Measurements from ENCODE around the gene LDLRAD4.

The LDLRAD4 gene

DNA sequence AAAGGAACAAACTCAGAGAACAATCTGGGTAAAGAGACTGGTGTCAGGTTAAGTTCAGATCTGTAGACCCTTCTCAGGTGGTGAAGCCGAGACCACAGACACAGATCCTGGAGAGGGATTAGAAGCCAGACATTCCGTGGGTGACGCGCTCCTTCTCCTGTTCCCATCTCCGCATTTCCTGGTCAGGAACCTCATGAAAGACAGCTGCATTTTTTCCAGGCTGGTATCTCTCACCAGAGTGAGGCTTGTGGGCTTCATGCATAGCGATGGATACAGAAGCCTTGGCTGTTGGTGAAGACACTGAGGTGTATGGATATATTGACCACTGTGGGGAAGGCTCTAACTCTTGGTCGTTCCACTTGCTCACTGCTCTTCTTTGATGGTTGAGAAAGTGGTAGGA is 355.2 kb downstream of the LDLRAD4 start:
- H3K79me2 ChIP-seq (ENCODE audit: insufficient read depth, low read length) = peaks cover 90% of the 10 kb centered on the region
- no peak for TF ChIP-seq EZH2 (IDR thresholded peaks at IDR 0.05; ENCODE audit: borderline replicate concordance, low read depth, low read length, severe bottlenecking)
- TF ChIP-seq, protein P1, sequence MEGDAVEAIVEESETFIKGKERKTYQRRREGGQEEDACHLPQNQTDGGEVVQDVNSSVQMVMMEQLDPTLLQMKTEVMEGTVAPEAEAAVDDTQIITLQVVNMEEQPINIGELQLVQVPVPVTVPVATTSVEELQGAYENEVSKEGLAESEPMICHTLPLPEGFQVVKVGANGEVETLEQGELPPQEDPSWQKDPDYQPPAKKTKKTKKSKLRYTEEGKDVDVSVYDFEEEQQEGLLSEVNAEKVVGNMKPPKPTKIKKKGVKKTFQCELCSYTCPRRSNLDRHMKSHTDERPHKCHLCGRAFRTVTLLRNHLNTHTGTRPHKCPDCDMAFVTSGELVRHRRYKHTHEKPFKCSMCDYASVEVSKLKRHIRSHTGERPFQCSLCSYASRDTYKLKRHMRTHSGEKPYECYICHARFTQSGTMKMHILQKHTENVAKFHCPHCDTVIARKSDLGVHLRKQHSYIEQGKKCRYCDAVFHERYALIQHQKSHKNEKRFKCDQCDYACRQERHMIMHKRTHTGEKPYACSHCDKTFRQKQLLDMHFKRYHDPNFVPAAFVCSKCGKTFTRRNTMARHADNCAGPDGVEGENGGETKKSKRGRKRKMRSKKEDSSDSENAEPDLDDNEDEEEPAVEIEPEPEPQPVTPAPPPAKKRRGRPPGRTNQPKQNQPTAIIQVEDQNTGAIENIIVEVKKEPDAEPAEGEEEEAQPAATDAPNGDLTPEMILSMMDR (IDR thresholded peaks at IDR 0.05; ENCODE audit: borderline replicate concordance, extremely low read depth, low read length, poor library complexity, severe bottlenecking) = no peak
- H3K4me3 ChIP-seq (ENCODE audit: low read depth in 1 of 2, low read length in 2 of 2) = no peak overlapping the region
- H2AFZ ChIP-seq (ENCODE audit: low read depth, low read length) = no peak overlapping the region
- H3K4me2 ChIP-seq (ENCODE audit: insufficient read depth, low read length) = no peak overlapping the region
- DNase-seq (no peak), ATAC-seq (ENCODE audit: insufficient read depth, low read depth) (no peak)
- peaks cover 26% of the 10 kb centered on the region for H3K4me1 ChIP-seq (ENCODE audit: insufficient read depth, low read length)
- H3K27me3 ChIP-seq (ENCODE audit: insufficient read depth, low read length, poor library complexity) = no peaks in the 10 kb centered on the region
- H3K36me3 ChIP-seq (ENCODE audit: insufficient read depth, low read length) = peaks cover 17% of the 10 kb centered on the region; the same call in 1 of the 2 replicates
- no peak overlapping the region for H3K9ac ChIP-seq (ENCODE audit: low read depth, low read length)
- 0 out of 2 replicates have a peak overlapping the region, but pooled peaks have one; percentile 1 for H3K27ac ChIP-seq (ENCODE audit: low read length)
- peaks cover 31% of the 10 kb centered on the region for H4K20me1 ChIP-seq (ENCODE audit: insufficient read depth, low read length)
- H3K9me3 ChIP-seq (ENCODE audit: insufficient read depth, low read length, severe bottlenecking) = no peaks in the 10 kb centered on the region

DNA sequence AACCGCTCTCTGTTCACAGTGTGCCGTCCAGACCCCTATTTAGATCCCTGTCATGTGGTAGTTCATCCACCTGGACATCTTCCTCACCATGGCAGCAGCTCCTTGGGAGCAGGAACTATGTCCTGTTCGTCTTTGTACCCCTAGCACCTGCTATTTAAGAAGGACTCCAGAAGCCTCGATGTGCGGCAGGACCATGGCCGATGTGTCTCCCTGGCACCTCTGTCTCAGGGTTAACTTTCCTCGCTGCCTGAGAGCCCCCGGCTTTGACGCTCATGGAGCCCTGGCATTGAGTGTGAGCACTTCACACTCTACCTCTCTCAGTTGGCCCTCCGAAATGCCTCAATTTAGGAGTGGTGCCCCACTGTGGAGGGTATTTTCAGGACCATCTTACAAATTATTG is 355.8 kb downstream of the LDLRAD4 start:
- Histone ChIP-seq H4K20me1 (ENCODE audit: insufficient read depth, low read length) (peaks cover 33% of the 10 kb centered on the region), H3K4me2 (ENCODE audit: insufficient read depth, low read length) (no peak overlapping the region), H3K27ac (ENCODE audit: low read length) (no peak overlapping the region), H3K4me3 (ENCODE audit: low read depth in 1 of 2, low read length in 2 of 2) (no peak overlapping the region), H3K9ac (ENCODE audit: low read depth, low read length) (no peak overlapping the region), H3K4me1 (ENCODE audit: insufficient read depth, low read length) (peaks cover 27% of the 10 kb centered on the region), H3K27me3 (ENCODE audit: insufficient read depth, low read length, poor library complexity) (no peaks in the 10 kb centered on the region), H3K9me3 (ENCODE audit: insufficient read depth, low read length, severe bottlenecking) (no peaks in the 10 kb centered on the region), H2AFZ (ENCODE audit: low read depth, low read length) (no peak overlapping the region), H3K36me3 (ENCODE audit: insufficient read depth, low read length) (peaks cover 17% of the 10 kb centered on the region; the same call in 1 of the 2 replicates), H3K79me2 (ENCODE audit: insufficient read depth, low read length) (peaks cover 88% of the 10 kb centered on the region)
- ATAC-seq (ENCODE audit: insufficient read depth, low read depth) (no peak), DNase-seq (no peak)
- TF ChIP-seq, protein P1 (IDR thresholded peaks at IDR 0.05; ENCODE audit: borderline replicate concordance, extremely low read depth, low read length, poor library complexity, severe bottlenecking) = no peak
- TF ChIP-seq EZH2 (IDR thresholded peaks at IDR 0.05; ENCODE audit: borderline replicate concordance, low read depth, low read length, severe bottlenecking) = no peak

DNA sequence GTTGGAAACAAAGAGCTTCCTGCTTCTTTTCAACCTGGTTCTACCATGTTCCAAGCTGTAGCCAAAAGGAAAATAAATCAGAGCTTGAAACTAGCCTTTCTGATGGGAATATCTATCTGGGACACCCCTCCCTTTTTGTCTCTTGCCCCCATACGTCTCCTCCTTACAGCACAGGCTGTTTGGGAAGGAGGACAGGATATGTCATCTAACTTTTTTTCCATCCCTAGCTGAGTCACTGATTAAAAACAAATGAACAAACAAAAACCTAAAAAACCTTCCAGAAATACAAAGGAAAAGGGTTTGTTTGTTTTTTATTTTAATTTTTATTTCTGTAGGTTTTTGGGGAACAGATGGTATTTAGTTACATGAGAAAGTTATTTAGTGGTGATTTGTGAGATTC is 356.2 kb downstream of the LDLRAD4 start:
- H4K20me1 ChIP-seq (ENCODE audit: insufficient read depth, low read length) = peaks cover 37% of the 10 kb centered on the region

More for the DNA sequence above, 356.2 kb downstream of the LDLRAD4 start:
- Histone ChIP-seq H3K4me3 (ENCODE audit: low read depth in 1 of 2, low read length in 2 of 2) (no peak overlapping the region), H3K4me1 (ENCODE audit: insufficient read depth, low read length) (peaks cover 31% of the 10 kb centered on the region), H3K36me3 (ENCODE audit: insufficient read depth, low read length) (peaks cover 17% of the 10 kb centered on the region), H3K4me2 (ENCODE audit: insufficient read depth, low read length) (no peak overlapping the region), H2AFZ (ENCODE audit: low read depth, low read length) (no peak overlapping the region), H3K27ac (ENCODE audit: low read length) (no peak overlapping the region), H3K27me3 (ENCODE audit: insufficient read depth, low read length, poor library complexity) (no peaks in the 10 kb centered on the region), H3K9me3 (ENCODE audit: insufficient read depth, low read length, severe bottlenecking) (no peaks in the 10 kb centered on the region), H3K9ac (ENCODE audit: low read depth, low read length) (no peak overlapping the region), H3K79me2 (ENCODE audit: insufficient read depth, low read length) (peaks cover 88% of the 10 kb centered on the region)
- DNase-seq (no peak), ATAC-seq (ENCODE audit: insufficient read depth, low read depth) (no peak)
- TF ChIP-seq, protein P1 (IDR thresholded peaks at IDR 0.05; ENCODE audit: borderline replicate concordance, extremely low read depth, low read length, poor library complexity, severe bottlenecking) = no peak
- no peak for TF ChIP-seq EZH2 (IDR thresholded peaks at IDR 0.05; ENCODE audit: borderline replicate concordance, low read depth, low read length, severe bottlenecking)

Data from DND-41 (cell line).